ENCODE data around the gene NAA11.

GRCh38 chr4:79348405-79348804 lies 22.5 kb upstream of the NAA11 start:
- TF ChIP-seq CTCF (IDR thresholded peaks at IDR 0.05; ENCODE audit: borderline replicate concordance, extremely low read depth, low read length, poor library complexity, severe bottlenecking): no peak
- no peak for TF ChIP-seq EZH2 (IDR thresholded peaks at IDR 0.05; ENCODE audit: borderline replicate concordance, low read depth, low read length, severe bottlenecking)
